Ascending aorta (tissue), 2 donors: ENCODE results near the gene CFAP58. TPM values are rescaled to one million over a fixed set of nuclear protein-coding genes. Genes with fewer than 3 reads are reported as not detected.

Experiments used
- DNase-seq, 2 donors: peaks; one replicate each; pipeline ENCODE4 v3.0.0-alpha.2; 2019; ENCODE audit warnings: low spot score in 2 of 2
- H3K27ac ChIP-seq, 2 donors: fragments of 200-600 bp; sonication (generic); one replicate each; pipeline ENCODE4 v1.5.1; 2016 to 2017; ENCODE audit warnings: mild to moderate bottlenecking in 1 of 2
- H3K27me3 ChIP-seq: fragments of 200-600 bp; sonication (generic); one replicate; pipeline ENCODE4 v1.5.1; 2017
- H3K36me3 ChIP-seq, 2 donors: fragments of 200-600 bp; sonication (generic); one replicate each; pipeline ENCODE4 v1.5.1; 2016
- H3K4me1 ChIP-seq, 2 donors: fragments of 200-600 bp; sonication (generic); one replicate each; pipeline ENCODE4 v1.5.1; 2016 to 2017; ENCODE audit warnings: mild to moderate bottlenecking in 1 of 2
- H3K4me3 ChIP-seq, 2 donors: fragments of 200-600 bp; sonication (generic); one replicate each; pipeline ENCODE4 v1.5.1; 2016 to 2017; ENCODE audit warnings: mild to moderate bottlenecking in 1 of 2
- H3K9me3 ChIP-seq, 2 donors: fragments of 200-600 bp; sonication (generic); one replicate each; pipeline ENCODE4 v1.5.1; 2016
- CTCF ChIP-seq, 3 experiments: fragments of 200-600 bp in 2 of 3; fragments of 450-650 bp in 1 of 3; sonication (generic) in 2 of 3; IDR thresholded peaks; one replicate each; pipeline ENCODE4 v1.5.1; 2016 to 2019; ENCODE audit warnings: antibody characterized with exemption in 3 of 3, mild to moderate bottlenecking in 1 of 3, moderate library complexity in 1 of 3
- intact Hi-C: fragments of 100-400 bp; cut with DNase I; formaldehyde crosslinking; loops from one replicate; pipeline ENCODE4 v1.15.1; 2023
- total RNA-seq: library from RNA; depleted of rRNA; stranded (reverse); fragments of >200 nt; gene quantifications from one replicate; pipeline ENCODE4 v1.1.0, GENCODE V29; 2016

Gene CFAP58
- total RNA-seq, 1 donor from 2014 or later: not detected

- Histone ChIP-seq H3K27ac (no peak overlapping the region), H3K27me3 (no peaks in the 10 kb centered on the region), H3K9me3 (no peaks in the 10 kb centered on the region), H3K4me3 (no peak overlapping the region), H3K4me1 (peaks cover 0 to 3% of the 10 kb centered on the region in 2 donors), H3K36me3 (no peaks in the 10 kb centered on the region)
- TF ChIP-seq CTCF (IDR thresholded peaks at IDR 0.05): no peak
- intact Hi-C loops: no loop called here
- no peak for DNase-seq
These were observed 6.2 kb upstream of the CFAP58 start for GRCh38 chr10:104347295-104348045.

GRCh38 chr10:104348601-104349000, 5.0 kb upstream of the CFAP58 start:
- intact Hi-C loops: no loop called here
- no peak for DNase-seq

GRCh38 chr10:104349623-104350126, 4.0 kb upstream of the CFAP58 start:
- DNase-seq: no peak
- H3K9me3 ChIP-seq: no peaks in the 10 kb centered on the region
- peak overlapping the region; percentile 2 to 54 for H3K27ac ChIP-seq
- peak overlapping the region; percentile 21 to 30 for H3K4me3 ChIP-seq
- intact Hi-C loops: loop anchor here (1.0 to 5.0 kb wide), 3 partner anchors 9 to 227 kb away; partner anchors contain the start of gene SFR1
- no peak for TF ChIP-seq CTCF (IDR thresholded peaks at IDR 0.05)
- H3K36me3 ChIP-seq: no peaks in the 10 kb centered on the region
- peaks cover 2 to 12% of the 10 kb centered on the region in 2 donors for H3K4me1 ChIP-seq
- H3K27me3 ChIP-seq: no peaks in the 10 kb centered on the region

More at GRCh38 chr10:104348601-104349000, 5.0 kb upstream of the CFAP58 start:
- peaks cover 2 to 7% of the 10 kb centered on the region in 2 donors for H3K4me1 ChIP-seq
- no peak for TF ChIP-seq CTCF (IDR thresholded peaks at IDR 0.05)
- H3K9me3 ChIP-seq: no peaks in the 10 kb centered on the region
- H3K27me3 ChIP-seq: no peaks in the 10 kb centered on the region
- H3K36me3 ChIP-seq: no peaks in the 10 kb centered on the region
- no peak overlapping the region for H3K4me3 ChIP-seq
- no peak overlapping the region for H3K27ac ChIP-seq

- Histone ChIP-seq H3K36me3 (no peaks in the 10 kb centered on the region), H3K4me3 (peak overlapping the region; percentile 21 to 30), H3K27ac (peak overlapping the region; percentile 2 to 54), H3K4me1 (peaks cover 2 to 12% of the 10 kb centered on the region in 2 donors), H3K27me3 (no peaks in the 10 kb centered on the region), H3K9me3 (no peaks in the 10 kb centered on the region)
- intact Hi-C loops: loop anchor here (1.0 to 5.0 kb wide), 2 partner anchors 59 to 228 kb away; partner anchors contain the start of gene SFR1
- DNase-seq: no peak
- peak; percentile 68 to 70 (median 69) for TF ChIP-seq CTCF (IDR thresholded peaks at IDR 0.05)
These were observed 3.5 kb upstream of the CFAP58 start for GRCh38 chr10:104350127-104350635.

- Histone ChIP-seq H3K4me3 (no peak overlapping the region), H3K27me3 (no peaks in the 10 kb centered on the region), H3K9me3 (no peaks in the 10 kb centered on the region), H3K27ac (no peak overlapping the region), H3K4me1 (peaks cover 2 to 12% of the 10 kb centered on the region in 2 donors), H3K36me3 (no peaks in the 10 kb centered on the region)
- TF ChIP-seq CTCF (IDR thresholded peaks at IDR 0.05): no peak
- intact Hi-C loops: loop anchor here (5.0 kb wide), 1 partner anchor 229 kb away; the partner anchor contains the start of gene SFR1
- DNase-seq: no peak
These were observed 2.5 kb upstream of the CFAP58 start for GRCh38 chr10:104351061-104351702.
